Measurements from ENCODE around the gene RSU1. TPM values are rescaled to one million over a fixed set of nuclear protein-coding genes. Genes with fewer than 3 reads are reported as not detected.

The RSU1 gene
- total RNA-seq, 1 donor: 94.1 TPM

GRCh38 chr10:16649757-16650156 is 167.5 kb downstream of the RSU1 start:
- no peak for TF ChIP-seq CTCF (IDR thresholded peaks at IDR 0.05; ENCODE audit: extremely low read depth, low read depth, low read length)
- Histone ChIP-seq H3K79me2 (ENCODE audit: insufficient read depth, low read length) (no peaks in the 10 kb centered on the region), H3K4me3 (ENCODE audit: insufficient read depth, low read length) (no peak overlapping the region), H2AFZ (ENCODE audit: low read length) (no peak overlapping the region), H3K4me2 (ENCODE audit: insufficient read depth, low read length) (no peak overlapping the region), H3K27me3 (ENCODE audit: insufficient read depth, low read length) (no peaks in the 10 kb centered on the region), H4K20me1 (ENCODE audit: insufficient read depth, low read length) (peaks cover 10% of the 10 kb centered on the region), H3K36me3 (ENCODE audit: insufficient read depth, low read length) (no peaks in the 10 kb centered on the region), H3K9me3 (ENCODE audit: low read depth, low read length) (no peaks in the 10 kb centered on the region), H3K4me1 (ENCODE audit: insufficient read depth, low read length) (no peaks in the 10 kb centered on the region), H3K27ac (ENCODE audit: low read depth, low read length) (no peak overlapping the region)
- DNase-seq (ENCODE audit: insufficient read length, low spot score, missing footprints): no peak

GRCh38 chr10:16648366-16648765 is 168.9 kb downstream of the RSU1 start:
- H4K20me1 ChIP-seq (ENCODE audit: insufficient read depth, low read length): peaks cover 22% of the 10 kb centered on the region

GRCh38 chr10:16646181-16647059 is 170.8 kb downstream of the RSU1 start:
- Histone ChIP-seq H3K79me2 (ENCODE audit: insufficient read depth, low read length) (no peaks in the 10 kb centered on the region), H2AFZ (ENCODE audit: low read length) (no peak overlapping the region), H3K27me3 (ENCODE audit: insufficient read depth, low read length) (no peaks in the 10 kb centered on the region), H3K36me3 (ENCODE audit: insufficient read depth, low read length) (no peaks in the 10 kb centered on the region), H3K9me3 (ENCODE audit: low read depth, low read length) (no peaks in the 10 kb centered on the region), H3K4me2 (ENCODE audit: insufficient read depth, low read length) (no peak overlapping the region), H3K4me1 (ENCODE audit: insufficient read depth, low read length) (peaks cover 7% of the 10 kb centered on the region), H4K20me1 (ENCODE audit: insufficient read depth, low read length) (peaks cover 23% of the 10 kb centered on the region), H3K4me3 (ENCODE audit: insufficient read depth, low read length) (no peak overlapping the region), H3K27ac (ENCODE audit: low read depth, low read length) (no peak overlapping the region)
- no peak for TF ChIP-seq CTCF (IDR thresholded peaks at IDR 0.05; ENCODE audit: extremely low read depth, low read depth, low read length)
- DNase-seq (ENCODE audit: insufficient read length, low spot score, missing footprints): no peak

More at GRCh38 chr10:16648366-16648765, 168.9 kb downstream of the RSU1 start:
- Histone ChIP-seq H3K27ac (ENCODE audit: low read depth, low read length) (no peak overlapping the region), H3K9me3 (ENCODE audit: low read depth, low read length) (no peaks in the 10 kb centered on the region), H3K4me1 (ENCODE audit: insufficient read depth, low read length) (peaks cover 7% of the 10 kb centered on the region), H3K4me3 (ENCODE audit: insufficient read depth, low read length) (no peak overlapping the region), H3K27me3 (ENCODE audit: insufficient read depth, low read length) (no peaks in the 10 kb centered on the region), H3K4me2 (ENCODE audit: insufficient read depth, low read length) (no peak overlapping the region), H3K36me3 (ENCODE audit: insufficient read depth, low read length) (no peaks in the 10 kb centered on the region), H3K79me2 (ENCODE audit: insufficient read depth, low read length) (no peaks in the 10 kb centered on the region), H2AFZ (ENCODE audit: low read length) (no peak overlapping the region)
- no peak for TF ChIP-seq CTCF (IDR thresholded peaks at IDR 0.05; ENCODE audit: extremely low read depth, low read depth, low read length)
- DNase-seq (ENCODE audit: insufficient read length, low spot score, missing footprints): no peak

- Histone ChIP-seq H3K4me2 (ENCODE audit: insufficient read depth, low read length) (no peak overlapping the region), H3K4me1 (ENCODE audit: insufficient read depth, low read length) (peaks cover 7% of the 10 kb centered on the region), H3K4me3 (ENCODE audit: insufficient read depth, low read length) (no peak overlapping the region), H3K9me3 (ENCODE audit: low read depth, low read length) (no peaks in the 10 kb centered on the region), H2AFZ (ENCODE audit: low read length) (no peak overlapping the region), H3K27me3 (ENCODE audit: insufficient read depth, low read length) (no peaks in the 10 kb centered on the region), H4K20me1 (ENCODE audit: insufficient read depth, low read length) (peaks cover 31% of the 10 kb centered on the region), H3K36me3 (ENCODE audit: insufficient read depth, low read length) (no peaks in the 10 kb centered on the region), H3K27ac (ENCODE audit: low read depth, low read length) (no peak overlapping the region), H3K79me2 (ENCODE audit: insufficient read depth, low read length) (peaks cover 3% of the 10 kb centered on the region)
- DNase-seq (ENCODE audit: insufficient read length, low spot score, missing footprints): peak; percentile 66
- no peak for TF ChIP-seq CTCF (IDR thresholded peaks at IDR 0.05; ENCODE audit: extremely low read depth, low read depth, low read length)
These were observed 173.1 kb downstream of the RSU1 start for GRCh38 chr10:16644146-16644545.
